ENCODE results near the gene CDC16. TPM values are rescaled to one million over a fixed set of nuclear protein-coding genes. Genes with fewer than 3 reads are reported as not detected.
"Not testable (repeated sequence)": the region's sequence is repeated elsewhere in the genome, so short reads cannot be mapped to it uniquely, and the experiment has no call there.

The CDC16 gene
- total and polyA plus RNA-seq, 2 of the 4 experiments (the other 2 are of a cell fraction) = 41.6 to 66.6 TPM

DNA sequence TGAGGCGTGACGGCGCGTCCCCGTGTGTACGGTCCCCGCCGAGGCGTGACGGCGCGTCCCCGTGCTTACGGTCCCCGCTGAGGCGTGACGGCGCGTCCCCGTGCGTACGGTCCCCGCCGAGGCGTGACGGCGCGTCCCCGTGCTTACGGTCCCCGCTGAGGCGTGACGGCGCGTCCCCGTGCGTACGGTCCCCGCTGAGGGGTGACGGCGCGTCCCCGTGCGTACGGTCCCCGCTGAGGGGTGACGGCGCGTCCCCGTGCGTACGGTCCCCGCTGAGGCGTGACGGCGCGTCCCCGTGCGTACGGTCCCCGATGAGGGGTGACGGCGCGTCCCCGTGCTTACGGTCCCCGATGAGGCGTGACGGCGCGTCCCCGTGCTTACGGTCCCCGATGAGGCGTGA is 35.2 kb upstream of the CDC16 start:
- H3K14ac ChIP-seq (replicated peaks; ENCODE audit: low read depth, low read length); H3K27ac ChIP-seq (ENCODE audit: insufficient read depth, low read length); H3K18ac ChIP-seq (ENCODE audit: low read depth, low read length); H3K4ac ChIP-seq (ENCODE audit: low read depth, low read length); CTCF ChIA-PET; H2AK9ac ChIP-seq (replicated peaks; ENCODE audit: low read depth, low read length, poor library complexity); H2BK5ac ChIP-seq (ENCODE audit: low read depth, low read length, poor library complexity, severe bottlenecking); H3K4me3 ChIP-seq (ENCODE audit: insufficient read depth, low read depth, low read length); DNase-seq; H3K56ac ChIP-seq (ENCODE audit: extremely low read depth, insufficient read depth, low read length); H4K8ac ChIP-seq (ENCODE audit: low read depth in 2 of 2, low read length in 2 of 2); H3K9me3 ChIP-seq (ENCODE audit: control insufficient read depth, insufficient read depth, low read length); H3K9ac ChIP-seq (ENCODE audit: low read depth, low read length); in situ Hi-C loops (cut with MboI; ENCODE audit: low sequenced_read_pairs); H3K4me2 ChIP-seq (ENCODE audit: low read depth, low read length); H4K20me1 ChIP-seq (ENCODE audit: insufficient read depth, low read length); H2AFZ ChIP-seq (replicated peaks; ENCODE audit: low read length, poor library complexity); H3K4me1 ChIP-seq (ENCODE audit: control insufficient read depth, insufficient read depth, low read length); POLR2A ChIA-PET (ENCODE audit: unreplicated experiment); H2BK15ac ChIP-seq (ENCODE audit: low read depth, low read length); H3K79me1 ChIP-seq (ENCODE audit: low read depth in 1 of 2, low read length in 2 of 2); H2BK20ac ChIP-seq (ENCODE audit: low read depth, low read length); H3K36me3 ChIP-seq (ENCODE audit: control insufficient read depth, insufficient read depth, low read length); H4K5ac ChIP-seq (ENCODE audit: low read depth, low read length); ATAC-seq (ENCODE audit: low read depth); H4K91ac ChIP-seq (ENCODE audit: insufficient read depth, low read depth, low read length); intact Hi-C loops (cut with micrococcal nuclease); dilution Hi-C loops (cut with HindIII; ENCODE audit: low sequenced_read_pairs, unreplicated experiment); H2BK120ac ChIP-seq (ENCODE audit: low read depth, low read length); H3K9me1 ChIP-seq (ENCODE audit: insufficient read depth, low read length); BruUV-seq (replicated peaks); H3K23ac ChIP-seq (ENCODE audit: low read depth, low read length); H2AK5ac ChIP-seq (ENCODE audit: low read depth, low read length): not testable (repeated sequence)
- H3K27me3 ChIP-seq (ENCODE audit: control insufficient read depth, insufficient read depth, low read length) = peaks cover 46% of the 10 kb centered on the region
- 53% methylated on average over 23 of the region's 75 CpGs; no CpG with 5 or more reads in 1 of the 2 experiments for WGBS, 2 experiments (ENCODE audit: extremely low coverage in 2 of 2, insufficient read length in 1 of 2)

Measured in IMR-90 (cell line).